ENCODE results near the gene SPATA2L. TPM values are rescaled to one million over a fixed set of nuclear protein-coding genes. Genes with fewer than 3 reads are reported as not detected.
"Not testable (repeated sequence)": the region's sequence is repeated elsewhere in the genome, so short reads cannot be mapped to it uniquely, and the experiment has no call there.

The SPATA2L gene
- total RNA-seq, 1 experiment from 2014 or later, result 12.2 TPM

GRCh38 chr16:89685916-89686315 lies 15.6 kb downstream of the SPATA2L start:
- Histone ChIP-seq H3K4me2 (ENCODE audit: low read length) (no peak overlapping the region), H3K36me3 (ENCODE audit: low read depth, low read length) (peaks cover 4% of the 10 kb centered on the region; the same call in 1 of the 2 replicates), H3K27ac (ENCODE audit: low read length) (no peak overlapping the region), H3K4me1 (ENCODE audit: insufficient read depth, low read length) (peaks cover 6% of the 10 kb centered on the region; the same call in 1 of the 2 replicates), H3K9me2 (replicated peaks; ENCODE audit: low read length) (no peaks in the 10 kb centered on the region), H3K27me3 (ENCODE audit: low read length) (no peaks in the 10 kb centered on the region), H3K9me3 (ENCODE audit: low read length) (no peaks in the 10 kb centered on the region), H2AFZ (ENCODE audit: low read length) (no peak overlapping the region), H3F3A (ENCODE audit: low read length, unreplicated experiment) (no peaks in the 10 kb centered on the region), H3K9ac (ENCODE audit: low read length) (no peak overlapping the region), H3K4me3 (ENCODE audit: low read length) (no peak overlapping the region), H4K20me1 (ENCODE audit: low read length) (no peaks in the 10 kb centered on the region), H3K79me2 (ENCODE audit: low read length) (peaks cover 27% of the 10 kb centered on the region)
- ChIA-PET POLR2A (ENCODE audit: unreplicated experiment) (no interaction called here), CTCF (no interaction called here)
- intact Hi-C loops (cut with micrococcal nuclease), result no loop called here
- ATAC-seq, result no peak
- DNase-seq, result no peak
- TF ChIP-seq EZH2phosphoT487 (IDR thresholded peaks at IDR 0.05; ENCODE audit: borderline replicate concordance, low read length), result no peak
- no peak for TF ChIP-seq EZH2 (IDR thresholded peaks at IDR 0.05; ENCODE audit: low read length, unreplicated experiment)
- TF ChIP-seq CTCF (conservative IDR thresholded peaks at IDR 0.05; ENCODE audit: low read depth, low read length), result no peak
- BruUV-seq (replicated peaks), result no TSS peak

DNA sequence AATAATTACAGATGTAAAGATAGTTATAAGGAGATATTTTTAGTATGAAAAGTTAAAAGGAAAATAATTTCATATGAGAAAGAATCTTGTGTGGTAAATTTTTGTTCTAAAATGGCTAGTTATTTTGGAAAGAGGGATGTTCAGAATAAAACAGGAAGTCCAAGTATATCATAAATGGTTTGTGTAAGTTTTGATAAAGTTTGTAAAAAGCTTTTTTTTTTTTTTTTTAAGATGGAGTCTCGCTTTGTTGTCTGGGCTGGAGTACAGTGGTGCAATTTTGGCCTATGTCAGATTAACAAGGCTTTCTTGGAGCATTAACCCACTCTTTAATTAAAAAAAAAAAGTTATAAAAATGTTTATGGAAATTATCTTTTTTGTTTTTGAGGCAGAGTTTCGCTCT lies 23.2 kb downstream of the SPATA2L start:
- H3K9me3 ChIP-seq (ENCODE audit: low read length), result no peaks in the 10 kb centered on the region
- no peaks in the 10 kb centered on the region for H3F3A ChIP-seq (ENCODE audit: low read length, unreplicated experiment)
- TF ChIP-seq EZH2 (IDR thresholded peaks at IDR 0.05; ENCODE audit: low read length, unreplicated experiment) (no peak), CTCF (conservative IDR thresholded peaks at IDR 0.05; ENCODE audit: low read depth, low read length) (no peak), EZH2phosphoT487 (IDR thresholded peaks at IDR 0.05; ENCODE audit: borderline replicate concordance, low read length) (no peak)
- no peak overlapping the region for H2AFZ ChIP-seq (ENCODE audit: low read length)
- H3K4me1 ChIP-seq (ENCODE audit: insufficient read depth, low read length), result no peaks in the 10 kb centered on the region
- H4K20me1 ChIP-seq (ENCODE audit: low read length), result no peaks in the 10 kb centered on the region
- no peaks in the 10 kb centered on the region for H3K9me2 ChIP-seq (replicated peaks; ENCODE audit: low read length)
- H3K27me3 ChIP-seq (ENCODE audit: low read length), result no peaks in the 10 kb centered on the region
- DNase-seq, result no peak
- no peak for ATAC-seq
- ChIA-PET POLR2A (ENCODE audit: unreplicated experiment) (no interaction called here), CTCF (no interaction called here)
- intact Hi-C loops (cut with micrococcal nuclease), result no loop called here
- no peaks in the 10 kb centered on the region for H3K79me2 ChIP-seq (ENCODE audit: low read length)
- BruUV-seq (replicated peaks), result no TSS peak
- no peak overlapping the region for H3K4me3 ChIP-seq (ENCODE audit: low read length)
- H3K4me2 ChIP-seq (ENCODE audit: low read length), result no peak overlapping the region
- H3K9ac ChIP-seq (ENCODE audit: low read length), result no peak overlapping the region
- H3K27ac ChIP-seq (ENCODE audit: low read length), result no peak overlapping the region
- H3K36me3 ChIP-seq (ENCODE audit: low read depth, low read length), result no peaks in the 10 kb centered on the region; the same call in 1 of the 2 replicates

- H3K36me3 ChIP-seq (ENCODE audit: low read depth, low read length), result no peaks in the 10 kb centered on the region; the same call in 1 of the 2 replicates
- no peak for TF ChIP-seq CTCF (conservative IDR thresholded peaks at IDR 0.05; ENCODE audit: low read depth, low read length)
- DNase-seq (no peak), ATAC-seq (no peak)
- no peaks in the 10 kb centered on the region for H3K4me1 ChIP-seq (ENCODE audit: insufficient read depth, low read length)
- H3K27me3 ChIP-seq (ENCODE audit: low read length), result no peaks in the 10 kb centered on the region
- no peaks in the 10 kb centered on the region for H3K9me2 ChIP-seq (replicated peaks; ENCODE audit: low read length)
- H4K20me1 ChIP-seq (ENCODE audit: low read length), result no peaks in the 10 kb centered on the region
- no peak overlapping the region for H3K4me2 ChIP-seq (ENCODE audit: low read length)
- no peak overlapping the region for H3K4me3 ChIP-seq (ENCODE audit: low read length)
- H3K9me3 ChIP-seq (ENCODE audit: low read length), result no peaks in the 10 kb centered on the region
- no peaks in the 10 kb centered on the region for H3F3A ChIP-seq (ENCODE audit: low read length, unreplicated experiment)
- ChIA-PET CTCF (no interaction called here), POLR2A (ENCODE audit: unreplicated experiment) (no interaction called here)
- no TSS peak for BruUV-seq (replicated peaks)
- intact Hi-C loops (cut with micrococcal nuclease), result no loop called here
- H2AFZ ChIP-seq (ENCODE audit: low read length), result no peak overlapping the region
- no peaks in the 10 kb centered on the region for H3K79me2 ChIP-seq (ENCODE audit: low read length)
- H3K9ac ChIP-seq (ENCODE audit: low read length), result no peak overlapping the region
- no peak overlapping the region for H3K27ac ChIP-seq (ENCODE audit: low read length)
These were observed 29.1 kb downstream of the SPATA2L start for GRCh38 chr16:89672177-89672941.

- CTCF ChIA-PET, result interaction anchor here (0.5 to 1.1 kb wide), 2 partner anchors 37 to 113 kb away, joined by 4 to 6 read pairs; no protein-coding TSS in a partner anchor
- H3F3A ChIP-seq (ENCODE audit: low read length, unreplicated experiment); H3K9ac ChIP-seq (ENCODE audit: low read length); H2AFZ ChIP-seq (ENCODE audit: low read length); H3K36me3 ChIP-seq (ENCODE audit: low read depth, low read length); H3K79me2 ChIP-seq (ENCODE audit: low read length); H3K9me3 ChIP-seq (ENCODE audit: low read length); H3K4me3 ChIP-seq (ENCODE audit: low read length); intact Hi-C loops (cut with micrococcal nuclease); H3K27me3 ChIP-seq (ENCODE audit: low read length); H3K4me1 ChIP-seq (ENCODE audit: insufficient read depth, low read length); BruUV-seq (replicated peaks); ATAC-seq; H3K9me2 ChIP-seq (replicated peaks; ENCODE audit: low read length); H4K20me1 ChIP-seq (ENCODE audit: low read length); H3K4me2 ChIP-seq (ENCODE audit: low read length); DNase-seq; H3K27ac ChIP-seq (ENCODE audit: low read length): not testable (repeated sequence)
- POLR2A ChIA-PET (ENCODE audit: unreplicated experiment), result interaction anchor here (0.6 kb wide), 1 partner anchor 38 kb away, joined by 5 read pairs; no protein-coding TSS in a partner anchor
These were observed 29.9 kb downstream of the SPATA2L start for GRCh38 chr16:89671565-89671964.
